Caco-2 (cell line): ENCODE results near the gene ZNF318. TPM values are rescaled to one million over a fixed set of nuclear protein-coding genes. Genes with fewer than 3 reads are reported as not detected.
"Not testable (repeated sequence)": the region's sequence is repeated elsewhere in the genome, so short reads cannot be mapped to it uniquely, and the experiment has no call there.

Experiments
- BruUV-seq: library from RNA; stranded (reverse); fragments of 400-500 nt; replicated peaks from 2 replicates; lab custom pipeline; 2021; lab: Mats Ljungman, UMichigan
- CTCF ChIA-PET: fragments of 300-600 bp; sonication (Branson Sonifier 250); formaldehyde crosslinking; loops from one replicate; lab custom pipeline; 2022; ENCODE audit warnings: antibody characterized with exemption; lab: Charles Lee
- POLR2A ChIA-PET: fragments of 300-600 bp; sonication (Branson Sonifier 250); formaldehyde crosslinking; loops from one replicate; lab custom pipeline; 2022; ENCODE audit warnings: antibody characterized with exemption; lab: Charles Lee
- DNase-seq, 2 experiments: peaks; one replicate each; pipeline versions ENCODE4 v3.0.0 to v3.0.0-alpha.2; 2020 to 2022
- H3K27me3 ChIP-seq: replicated peaks from 2 replicates; pipeline ENCODE4 v1.6.0; 2011; ENCODE audit warnings: low read length; ENCODE audit not compliant: control insufficient read depth, insufficient read depth
- H3K36me3 ChIP-seq: 2 replicates; pipeline ENCODE4 v1.5.1; 2011; ENCODE audit warnings: low read length; ENCODE audit not compliant: control insufficient read depth, insufficient read depth
- H3K4me1 ChIP-seq: fragments of 250-450 bp; sonication (Bioruptor Pico); 2 replicates; pipeline ENCODE4 v1.5.1; 2020; ENCODE audit warnings: mild to moderate bottlenecking
- H3K4me3 ChIP-seq: 2 replicates; pipeline ENCODE4 v1.5.1; 2011; ENCODE audit warnings: low read depth, mild to moderate bottlenecking, control low read depth, low read length
- H3K9me3 ChIP-seq: fragments of 250-450 bp; sonication (Bioruptor Pico); 2 replicates; pipeline ENCODE4 v1.5.1; 2020; ENCODE audit warnings: mild to moderate bottlenecking, moderate library complexity
- H3K27ac Mint-ChIP-seq: one replicate; pipeline ENCODE4 v1.8.0; 2022; ENCODE audit warnings: mixed read lengths; ENCODE audit not compliant: unreplicated experiment
- H3K27me3 Mint-ChIP-seq: one replicate; pipeline ENCODE4 v1.8.0; 2022; ENCODE audit warnings: mixed read lengths; ENCODE audit not compliant: insufficient read depth, unreplicated experiment
- H3K36me3 Mint-ChIP-seq: one replicate; pipeline ENCODE4 v1.8.0; 2022; ENCODE audit warnings: mild to moderate bottlenecking, mixed read lengths; ENCODE audit not compliant: insufficient read depth, unreplicated experiment
- H3K4me1 Mint-ChIP-seq: one replicate; pipeline ENCODE4 v1.8.0; 2022; ENCODE audit warnings: low read depth, mixed read lengths; ENCODE audit not compliant: unreplicated experiment
- H3K4me3 Mint-ChIP-seq: one replicate; pipeline ENCODE4 v1.8.0; 2022; ENCODE audit warnings: mild to moderate bottlenecking, moderate library complexity, mixed read lengths; ENCODE audit not compliant: unreplicated experiment
- H3K9me3 Mint-ChIP-seq: one replicate; pipeline ENCODE4 v1.8.0; 2022; ENCODE audit warnings: mixed read lengths; ENCODE audit not compliant: unreplicated experiment
- CTCF ChIP-seq, 2 experiments: fragments of 200-600 bp in 1 of 2; IDR thresholded peaks; 1 replicate in 1 of 2; 2 replicates in 1 of 2; pipeline versions ENCODE4 v1.5.1 to v1.8.0; 2011 to 2022; ENCODE audit warnings: antibody characterized with exemption in 1 of 2, control low read depth in 1 of 2, inconsistent platforms in 1 of 2, low read depth in 1 of 2, low read length in 1 of 2, mild to moderate bottlenecking in 1 of 2, moderate library complexity in 1 of 2; ENCODE audit not compliant: insufficient read depth in 1 of 2, severe bottlenecking in 1 of 2, unreplicated experiment in 1 of 2
- intact Hi-C: fragments of 100-400 bp; cut with micrococcal nuclease; formaldehyde crosslinking; loops from one replicate; pipeline ENCODE4 v1.10.0; 2022; ENCODE audit not compliant: unreplicated experiment
- total RNA-seq: library from RNA; stranded (reverse); gene quantifications from 2 replicates; pipeline ENCODE4 v1.2.3, GENCODE V29; 2022

The ZNF318 gene
- total RNA-seq, 1 experiment from 2014 or later: 11.7 TPM

- Histone ChIP-seq H3K4me3 (no peak overlapping the region), H3K4me1 (no peaks in the 10 kb centered on the region), H3K36me3 (no peaks in the 10 kb centered on the region; the same call in 1 of the 2 replicates), H3K27me3 (no peaks in the 10 kb centered on the region), H3K9me3 (no peaks in the 10 kb centered on the region)
- H3K27ac Mint-ChIP-seq: no peak overlapping the region
- no peaks in the 10 kb centered on the region for H3K36me3 Mint-ChIP-seq
- POLR2A ChIA-PET: no interaction called here
- BruUV-seq: no TSS peak
- CTCF ChIA-PET: no interaction called here
- H3K9me3 Mint-ChIP-seq: no peaks in the 10 kb centered on the region
- H3K27me3 Mint-ChIP-seq: no peaks in the 10 kb centered on the region
- intact Hi-C loops: no loop called here
- no peak overlapping the region for H3K4me3 Mint-ChIP-seq
- DNase-seq: no peak
- no peaks in the 10 kb centered on the region for H3K4me1 Mint-ChIP-seq
- TF ChIP-seq CTCF (IDR thresholded peaks at IDR 0.05; ENCODE audit: insufficient read depth in 1 of 2, low read depth in 1 of 2, low read length in 1 of 2, severe bottlenecking in 1 of 2, unreplicated experiment in 1 of 2): no peak
These were observed 65.1 kb downstream of the ZNF318 start for GRCh38 chr6:43304361-43304760.

GRCh38 chr6:43303751-43304331 is 65.6 kb downstream of the ZNF318 start:
- TF ChIP-seq CTCF (IDR thresholded peaks at IDR 0.05; ENCODE audit: insufficient read depth in 1 of 2, low read depth in 1 of 2, low read length in 1 of 2, severe bottlenecking in 1 of 2, unreplicated experiment in 1 of 2): no peak
- no peaks in the 10 kb centered on the region for H3K9me3 Mint-ChIP-seq
- H3K27me3 ChIP-seq: no peaks in the 10 kb centered on the region
- H3K4me1 Mint-ChIP-seq: no peaks in the 10 kb centered on the region
- H3K4me1 ChIP-seq: no peaks in the 10 kb centered on the region
- no peak overlapping the region for H3K27ac Mint-ChIP-seq
- intact Hi-C loops: no loop called here
- H3K36me3 ChIP-seq: no peaks in the 10 kb centered on the region
- no peaks in the 10 kb centered on the region for H3K9me3 ChIP-seq
- CTCF ChIA-PET: no interaction called here
- H3K36me3 Mint-ChIP-seq: no peaks in the 10 kb centered on the region
- H3K4me3 ChIP-seq: no peak overlapping the region
- H3K27me3 Mint-ChIP-seq: no peaks in the 10 kb centered on the region
- no peak overlapping the region for H3K4me3 Mint-ChIP-seq
- no TSS peak for BruUV-seq
- no peak for DNase-seq
- POLR2A ChIA-PET: interaction anchor here (0.5 kb wide), 1 partner anchor 118 kb away, joined by 11 read pairs; no protein-coding TSS in a partner anchor

- H3K27ac Mint-ChIP-seq, H3K9me3 Mint-ChIP-seq, BruUV-seq, H3K4me3 ChIP-seq, H3K27me3 Mint-ChIP-seq, H3K4me3 Mint-ChIP-seq, H3K27me3 ChIP-seq, H3K9me3 ChIP-seq, CTCF ChIA-PET, H3K36me3 ChIP-seq, H3K4me1 Mint-ChIP-seq, DNase-seq, POLR2A ChIA-PET, H3K36me3 Mint-ChIP-seq, H3K4me1 ChIP-seq, intact Hi-C loops: not testable (repeated sequence)
These were observed 66.4 kb downstream of the ZNF318 start for GRCh38 chr6:43303006-43303405.
